BLaER1 (cell line): ENCODE results near the gene ZNF358.

Source experiments
- H3K27ac ChIP-seq: shearing (Covaris generic); formaldehyde crosslinking; 2 replicates; pipeline ENCODE4 v1.8.1; 2022
- H3K27me3 ChIP-seq: shearing (Covaris generic); formaldehyde crosslinking; 2 replicates; pipeline ENCODE4 v1.8.1; 2022
- H3K36me3 ChIP-seq: shearing (Covaris generic); formaldehyde crosslinking; 2 replicates; pipeline ENCODE4 v1.8.1; 2022
- H3K4me1 ChIP-seq: shearing (Covaris generic); formaldehyde crosslinking; 2 replicates; pipeline ENCODE4 v1.8.1; 2022
- H3K4me2 ChIP-seq: shearing (Covaris generic); formaldehyde crosslinking; 2 replicates; pipeline ENCODE4 v1.8.1; 2022
- H3K4me3 ChIP-seq: shearing (Covaris generic); formaldehyde crosslinking; 2 replicates; pipeline ENCODE4 v1.8.1; 2022
- H3K9ac ChIP-seq: shearing (Covaris generic); formaldehyde crosslinking; 2 replicates; pipeline ENCODE4 v1.8.1; 2022
- H3K9me3 ChIP-seq: shearing (Covaris generic); formaldehyde crosslinking; 2 replicates; pipeline ENCODE4 v1.8.1; 2022
- H4K20me1 ChIP-seq: shearing (Covaris generic); formaldehyde crosslinking; 2 replicates; pipeline ENCODE4 v1.8.1; 2022
- Cebpa-rat ChIP-seq: shearing (Covaris generic); IDR thresholded peaks from 2 replicates; pipeline ENCODE4 v1.8.1; 2022

Gene ZNF358

DNA sequence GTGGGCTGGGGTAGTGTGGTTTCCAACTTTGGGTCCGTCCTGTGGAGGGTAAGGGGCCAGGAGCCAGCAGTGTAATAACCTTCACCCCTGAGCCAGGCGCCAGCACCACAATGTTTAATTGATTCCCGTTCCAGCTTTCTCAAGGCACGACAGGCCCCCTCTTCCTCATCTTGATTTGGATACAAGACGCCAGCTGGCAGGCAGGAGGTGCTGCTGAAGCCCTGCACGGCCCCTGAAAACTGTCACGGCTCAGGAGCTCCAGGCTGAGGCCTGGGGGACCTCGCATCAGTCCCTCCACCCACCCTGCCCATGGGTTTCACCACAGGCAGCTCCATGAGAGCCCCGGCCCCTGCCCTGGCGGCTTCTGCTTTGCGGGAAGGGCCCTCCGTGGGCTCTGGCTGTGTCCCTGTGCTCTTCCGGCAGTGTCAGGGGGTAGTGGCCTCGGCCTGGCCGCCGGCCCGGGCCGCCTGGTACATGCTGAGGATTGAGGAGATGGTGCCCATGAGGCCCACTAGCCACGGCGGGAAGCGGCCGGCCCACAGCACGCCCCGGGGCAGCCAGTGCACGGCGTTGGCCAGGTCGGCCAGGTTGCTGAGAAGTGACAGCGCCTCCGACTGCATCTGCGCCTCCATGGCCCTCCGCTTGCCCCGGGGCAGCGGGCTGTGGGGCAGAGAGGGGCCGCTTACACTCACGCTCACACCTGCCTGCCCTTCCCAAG lies 39.0 kb upstream of the ZNF358 start:
- H3K4me2 ChIP-seq: no peak overlapping the region
- H3K4me3 ChIP-seq: no peak overlapping the region
- H3K9ac ChIP-seq: no peak overlapping the region
- H4K20me1 ChIP-seq: peaks cover 69% of the 10 kb centered on the region
- H3K27ac ChIP-seq: no peak overlapping the region
- H3K36me3 ChIP-seq: peaks cover 49% of the 10 kb centered on the region
- no peaks in the 10 kb centered on the region for H3K27me3 ChIP-seq
- H3K4me1 ChIP-seq: peaks cover 25% of the 10 kb centered on the region
- TF ChIP-seq Cebpa-rat: no peak
- no peaks in the 10 kb centered on the region for H3K9me3 ChIP-seq

DNA sequence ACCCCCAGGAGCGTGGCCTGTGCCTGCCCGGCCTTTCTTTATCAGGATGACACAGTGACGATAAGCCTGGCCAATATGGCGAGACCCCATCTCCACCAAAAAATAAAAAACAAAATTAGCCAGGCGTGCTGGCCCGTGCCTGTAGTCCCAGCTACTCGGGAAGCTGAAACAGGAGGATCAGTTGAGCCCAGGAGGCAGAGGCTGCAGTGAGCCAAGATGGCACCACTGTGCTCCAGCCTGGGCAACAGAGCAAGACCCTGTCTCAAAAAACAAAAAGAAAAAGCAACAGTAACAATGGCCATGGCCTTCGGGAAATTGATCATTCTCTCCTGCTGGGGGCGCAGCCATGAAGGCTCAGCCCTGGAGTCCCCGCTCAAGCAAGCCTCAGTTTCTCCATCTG lies 38.1 kb upstream of the ZNF358 start:
- H3K27me3 ChIP-seq: no peaks in the 10 kb centered on the region
- no peaks in the 10 kb centered on the region for H3K9me3 ChIP-seq
- H3K4me3 ChIP-seq: no peak overlapping the region
- H3K36me3 ChIP-seq: peaks cover 40% of the 10 kb centered on the region
- TF ChIP-seq Cebpa-rat: no peak
- H3K27ac ChIP-seq: no peak overlapping the region
- no peak overlapping the region for H3K4me2 ChIP-seq
- H3K9ac ChIP-seq: no peak overlapping the region
- peaks cover 25% of the 10 kb centered on the region for H3K4me1 ChIP-seq
- peaks cover 61% of the 10 kb centered on the region for H4K20me1 ChIP-seq

GRCh38 chr19:7478173-7478842 lies 37.6 kb upstream of the ZNF358 start:
- no peak overlapping the region for H3K4me2 ChIP-seq
- no peaks in the 10 kb centered on the region for H3K9me3 ChIP-seq
- peaks cover 55% of the 10 kb centered on the region for H4K20me1 ChIP-seq
- H3K27me3 ChIP-seq: no peaks in the 10 kb centered on the region
- TF ChIP-seq Cebpa-rat: no peak
- no peak overlapping the region for H3K27ac ChIP-seq
- H3K4me1 ChIP-seq: peaks cover 24% of the 10 kb centered on the region
- H3K4me3 ChIP-seq: no peak overlapping the region
- H3K36me3 ChIP-seq: peaks cover 35% of the 10 kb centered on the region
- no peak overlapping the region for H3K9ac ChIP-seq

DNA sequence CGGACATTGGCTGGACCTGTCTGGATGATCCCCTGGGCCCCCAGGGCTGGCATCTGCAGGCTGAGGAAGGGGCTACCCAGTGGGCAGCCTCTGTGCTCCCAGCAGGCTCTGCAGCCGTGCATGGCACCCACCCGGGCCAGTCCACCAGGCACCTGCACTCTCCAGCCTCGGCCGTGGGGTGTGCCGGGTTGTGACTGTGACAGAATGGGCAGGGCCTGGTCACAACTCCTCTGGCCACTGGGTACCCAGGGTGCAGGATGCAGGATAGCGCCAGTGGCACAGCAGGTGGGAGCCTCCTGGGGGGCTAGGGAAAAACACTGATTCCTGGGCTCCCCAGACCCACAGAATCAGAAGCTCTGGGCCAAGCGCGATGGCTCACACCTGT lies 37.1 kb upstream of the ZNF358 start:
- Histone ChIP-seq H3K27me3 (no peaks in the 10 kb centered on the region), H3K27ac (no peak overlapping the region)

DNA sequence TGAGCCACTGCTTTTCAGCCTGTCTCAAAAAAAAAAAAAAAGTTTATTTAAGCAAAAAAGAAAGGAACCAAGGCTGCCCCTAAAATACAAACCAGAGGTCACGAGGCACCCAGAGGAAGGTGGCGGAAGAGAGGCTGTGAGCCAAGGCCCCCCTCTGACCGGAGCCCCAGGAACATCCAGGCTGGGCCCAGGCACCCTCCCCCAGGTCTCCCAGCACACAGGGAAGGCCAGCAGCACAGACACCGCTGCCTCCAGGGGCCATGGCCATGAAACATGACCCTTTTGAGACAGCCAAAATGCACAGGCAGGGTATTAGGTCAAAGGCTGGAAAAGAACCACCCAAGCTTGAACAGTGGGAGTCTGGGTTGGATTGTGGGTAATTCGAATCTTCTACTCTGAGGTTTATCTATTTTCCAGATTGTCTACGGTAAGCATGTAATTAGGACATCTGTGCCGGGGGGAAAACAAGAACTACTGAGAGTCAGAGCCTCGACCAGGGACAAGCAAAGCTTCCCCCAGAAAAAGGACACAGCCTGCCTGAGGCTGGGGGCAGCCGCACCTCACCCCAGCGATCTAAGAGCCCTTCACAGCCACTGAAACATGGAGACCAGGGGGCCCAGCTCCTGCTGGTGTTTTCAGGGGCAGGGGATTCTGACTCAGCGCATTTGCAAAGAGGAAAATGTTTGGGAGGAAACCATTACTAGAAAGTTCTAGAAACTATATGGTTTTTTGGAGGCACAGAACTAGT lies 35.5 kb upstream of the ZNF358 start:
- Histone ChIP-seq H3K9me3 (no peaks in the 10 kb centered on the region), H3K27me3 (no peaks in the 10 kb centered on the region), H3K27ac (no peak overlapping the region), H3K36me3 (peaks cover 14% of the 10 kb centered on the region), H3K4me3 (no peak overlapping the region), H3K4me2 (no peak overlapping the region), H4K20me1 (peaks cover 46% of the 10 kb centered on the region), H3K4me1 (peaks cover 26% of the 10 kb centered on the region), H3K9ac (no peak overlapping the region)
- TF ChIP-seq Cebpa-rat: no peak

More for the DNA sequence above, 37.1 kb upstream of the ZNF358 start:
- no peak for TF ChIP-seq Cebpa-rat
- H3K4me2 ChIP-seq: no peak overlapping the region
- peaks cover 24% of the 10 kb centered on the region for H3K4me1 ChIP-seq
- H3K4me3 ChIP-seq: no peak overlapping the region
- peaks cover 30% of the 10 kb centered on the region for H3K36me3 ChIP-seq
- peaks cover 53% of the 10 kb centered on the region for H4K20me1 ChIP-seq
- H3K9ac ChIP-seq: no peak overlapping the region
- H3K9me3 ChIP-seq: no peaks in the 10 kb centered on the region

- TF ChIP-seq Cebpa-rat: no peak
These were observed 35.0 kb upstream of the ZNF358 start for GRCh38 chr19:7480970-7481255.

GRCh38 chr19:7482584-7483439 lies 33.1 kb upstream of the ZNF358 start:
- Histone ChIP-seq H3K27ac (no peak overlapping the region), H3K9ac (no peak overlapping the region), H3K4me2 (peak overlapping the region; percentile 70)

More at GRCh38 chr19:7480970-7481255, 35.0 kb upstream of the ZNF358 start:
- H3K36me3 ChIP-seq: peaks cover 9% of the 10 kb centered on the region
- H3K9ac ChIP-seq: no peak overlapping the region
- no peaks in the 10 kb centered on the region for H3K9me3 ChIP-seq
- H4K20me1 ChIP-seq: peaks cover 41% of the 10 kb centered on the region
- no peak overlapping the region for H3K27ac ChIP-seq
- no peaks in the 10 kb centered on the region for H3K27me3 ChIP-seq
- no peak overlapping the region for H3K4me2 ChIP-seq
- peaks cover 26% of the 10 kb centered on the region for H3K4me1 ChIP-seq
- no peak overlapping the region for H3K4me3 ChIP-seq

DNA sequence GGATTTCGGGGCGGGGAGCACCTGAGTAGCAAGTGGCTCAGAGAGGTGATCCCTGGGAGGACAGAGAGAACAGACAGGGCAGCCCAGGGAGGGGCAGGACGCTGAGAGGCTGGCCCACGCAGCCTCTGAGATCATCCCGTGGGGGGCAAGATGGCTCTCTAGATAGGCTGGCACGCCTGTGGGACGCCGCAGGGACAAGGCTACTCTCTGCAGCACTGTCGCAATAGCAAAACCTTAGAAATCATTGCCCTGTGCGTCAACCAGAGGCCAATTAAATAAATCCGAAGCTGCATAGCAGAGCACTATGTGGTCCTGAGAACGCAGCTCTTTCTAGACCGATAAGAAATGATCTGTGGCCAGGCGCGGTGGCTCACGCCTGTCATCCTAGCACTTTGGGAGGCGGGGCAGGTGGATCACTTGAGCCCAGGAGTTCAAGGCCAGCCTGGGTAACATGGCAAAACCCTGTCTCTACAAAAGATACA lies 32.1 kb upstream of the ZNF358 start:
- Histone ChIP-seq H3K36me3 (no peaks in the 10 kb centered on the region), H3K4me2 (no peak overlapping the region), H3K27me3 (peaks cover 14% of the 10 kb centered on the region), H3K4me3 (no peak overlapping the region), H3K4me1 (peaks cover 28% of the 10 kb centered on the region), H3K27ac (no peak overlapping the region), H3K9me3 (no peaks in the 10 kb centered on the region), H3K9ac (no peak overlapping the region), H4K20me1 (peaks cover 12% of the 10 kb centered on the region; the same call in 1 of the 2 replicates)
- no peak for TF ChIP-seq Cebpa-rat

More at GRCh38 chr19:7482584-7483439, 33.1 kb upstream of the ZNF358 start:
- no peaks in the 10 kb centered on the region for H3K36me3 ChIP-seq
- peaks cover 26% of the 10 kb centered on the region for H3K4me1 ChIP-seq
- H3K9me3 ChIP-seq: no peaks in the 10 kb centered on the region
- H3K27me3 ChIP-seq: peaks cover 4% of the 10 kb centered on the region; the same call in 1 of the 2 replicates
- peaks cover 22% of the 10 kb centered on the region for H4K20me1 ChIP-seq
- no peak overlapping the region for H3K4me3 ChIP-seq
- no peak for TF ChIP-seq Cebpa-rat

- H3K4me3 ChIP-seq: no peak overlapping the region
- H3K4me1 ChIP-seq: peaks cover 31% of the 10 kb centered on the region
- no peaks in the 10 kb centered on the region for H3K9me3 ChIP-seq
- H3K27me3 ChIP-seq: peaks cover 27% of the 10 kb centered on the region
- H3K27ac ChIP-seq: no peak overlapping the region
- H4K20me1 ChIP-seq: no peaks in the 10 kb centered on the region
- H3K4me2 ChIP-seq: no peak overlapping the region
- no peak for TF ChIP-seq Cebpa-rat
- no peak overlapping the region for H3K9ac ChIP-seq
- H3K36me3 ChIP-seq: no peaks in the 10 kb centered on the region
These were observed 29.0 kb upstream of the ZNF358 start for GRCh38 chr19:7486923-7487322.
